OCI-LY1 (cell line): ENCODE results near the gene RAPGEF1.

Experiments used
- H2AFZ ChIP-seq: fragments of 200-600 bp; sonication (generic), shearing (Covaris generic); 2 replicates; pipeline ENCODE4 v1.6.0; 2014; ENCODE audit warnings: antibody characterized with exemption, mild to moderate bottlenecking, low read length
- H3F3A ChIP-seq: fragments of 200-600 bp; sonication (generic), shearing (Covaris generic); 2 replicates; pipeline ENCODE4 v1.6.0; 2014; ENCODE audit warnings: mild to moderate bottlenecking, antibody characterized with exemption, low read length, moderate library complexity; ENCODE audit not compliant: insufficient read depth
- H3K27ac ChIP-seq: fragments of 200-600 bp; sonication (generic); 2 replicates; pipeline ENCODE4 v1.5.1; 2014; ENCODE audit warnings: low read length, mixed run types, mild to moderate bottlenecking, low read depth; ENCODE audit not compliant: poor library complexity, severe bottlenecking
- H3K27me3 ChIP-seq: fragments of 200-600 bp; sonication (generic); 2 replicates; pipeline ENCODE4 v1.6.0; 2014; ENCODE audit warnings: antibody characterized with exemption, mild to moderate bottlenecking, low read length, moderate library complexity; ENCODE audit not compliant: insufficient read depth
- H3K36me3 ChIP-seq: fragments of 200-600 bp; sonication (generic); 2 replicates; pipeline ENCODE4 v1.6.1; 2014; ENCODE audit warnings: mild to moderate bottlenecking, antibody characterized with exemption, low read length, moderate library complexity, mixed read lengths; ENCODE audit not compliant: insufficient read depth
- H3K4me1 ChIP-seq: fragments of 200-600 bp; sonication (generic); 2 replicates; pipeline ENCODE4 v1.5.1; 2014; ENCODE audit warnings: mild to moderate bottlenecking, low read length, moderate library complexity; ENCODE audit not compliant: insufficient read depth, severe bottlenecking
- H3K4me2 ChIP-seq: fragments of 200-600 bp; sonication (generic), shearing (Covaris generic); 2 replicates; pipeline ENCODE4 v1.6.1; 2014; ENCODE audit warnings: low read length
- H3K4me3 ChIP-seq: fragments of 200-600 bp; sonication (generic); 2 replicates; pipeline ENCODE4 v1.5.1; 2014; ENCODE audit warnings: low read length, low read depth, mild to moderate bottlenecking, mixed read lengths; ENCODE audit not compliant: poor library complexity, severe bottlenecking
- H3K79me2 ChIP-seq: fragments of 200-600 bp; shearing (Covaris generic); 2 replicates; pipeline ENCODE4 v1.6.1; 2016; ENCODE audit warnings: mixed run types, low read length, mixed read lengths; ENCODE audit not compliant: insufficient read depth
- H3K9ac ChIP-seq: fragments of 200-600 bp; sonication (generic), shearing (Covaris generic); 2 replicates; pipeline ENCODE4 v1.6.1; 2014; ENCODE audit warnings: mild to moderate bottlenecking, low read length, mixed read lengths
- H3K9me2 ChIP-seq: fragments of 200-600 bp; sonication (generic), shearing (Covaris generic); 2 replicates; pipeline ENCODE4 v1.6.1; 2014; ENCODE audit warnings: low read depth, mild to moderate bottlenecking, low read length, mixed read lengths
- H3K9me3 ChIP-seq: fragments of 200-600 bp; shearing (Covaris generic); 2 replicates; pipeline ENCODE4 v1.6.1; 2014; ENCODE audit warnings: low read length, mixed read lengths
- H4K20me1 ChIP-seq: fragments of 200-600 bp; sonication (generic), shearing (Covaris generic); 2 replicates; pipeline ENCODE4 v1.6.0; 2016; ENCODE audit warnings: mild to moderate bottlenecking, low read length; ENCODE audit not compliant: insufficient read depth
- EZH2 ChIP-seq: fragments of 200-600 bp; sonication (generic), shearing (Covaris generic); IDR thresholded peaks from 2 replicates; pipeline ENCODE4 v1.8.0; 2017; ENCODE audit warnings: borderline replicate concordance, mixed run types, mild to moderate bottlenecking, antibody characterized with exemption, low read length, moderate library complexity, mixed read lengths
- TF ChIP-seq, protein P1 (sequence below): fragments of 200-600 bp; sonication (generic), shearing (Covaris generic); IDR thresholded peaks from 2 replicates; pipeline ENCODE4 v1.5.1; 2017; ENCODE audit warnings: mild to moderate bottlenecking, antibody characterized with exemption, low read length, moderate library complexity, mixed read lengths

RAPGEF1 gene

GRCh38 chr9:131721076-131721475 lies 18.8 kb downstream of the RAPGEF1 start:
- Histone ChIP-seq H3K4me2 (no peak overlapping the region; the same call in 1 of the 2 replicates), H3K9me3 (no peaks in the 10 kb centered on the region), H3K36me3 (peaks cover 30% of the 10 kb centered on the region), H3K4me3 (no peak overlapping the region), H3F3A (peaks cover 3% of the 10 kb centered on the region; the same call in 1 of the 2 replicates), H3K9me2 (no peaks in the 10 kb centered on the region), H2AFZ (no peak overlapping the region), H3K27ac (peak overlapping the region; percentile 73), H4K20me1 (no peaks in the 10 kb centered on the region), H3K4me1 (peaks cover 76% of the 10 kb centered on the region), H3K9ac (no peak overlapping the region; the same call in 1 of the 2 replicates), H3K27me3 (no peaks in the 10 kb centered on the region), H3K79me2 (peaks cover 50% of the 10 kb centered on the region)
- TF ChIP-seq EZH2: no peak
- TF ChIP-seq, protein P1, sequence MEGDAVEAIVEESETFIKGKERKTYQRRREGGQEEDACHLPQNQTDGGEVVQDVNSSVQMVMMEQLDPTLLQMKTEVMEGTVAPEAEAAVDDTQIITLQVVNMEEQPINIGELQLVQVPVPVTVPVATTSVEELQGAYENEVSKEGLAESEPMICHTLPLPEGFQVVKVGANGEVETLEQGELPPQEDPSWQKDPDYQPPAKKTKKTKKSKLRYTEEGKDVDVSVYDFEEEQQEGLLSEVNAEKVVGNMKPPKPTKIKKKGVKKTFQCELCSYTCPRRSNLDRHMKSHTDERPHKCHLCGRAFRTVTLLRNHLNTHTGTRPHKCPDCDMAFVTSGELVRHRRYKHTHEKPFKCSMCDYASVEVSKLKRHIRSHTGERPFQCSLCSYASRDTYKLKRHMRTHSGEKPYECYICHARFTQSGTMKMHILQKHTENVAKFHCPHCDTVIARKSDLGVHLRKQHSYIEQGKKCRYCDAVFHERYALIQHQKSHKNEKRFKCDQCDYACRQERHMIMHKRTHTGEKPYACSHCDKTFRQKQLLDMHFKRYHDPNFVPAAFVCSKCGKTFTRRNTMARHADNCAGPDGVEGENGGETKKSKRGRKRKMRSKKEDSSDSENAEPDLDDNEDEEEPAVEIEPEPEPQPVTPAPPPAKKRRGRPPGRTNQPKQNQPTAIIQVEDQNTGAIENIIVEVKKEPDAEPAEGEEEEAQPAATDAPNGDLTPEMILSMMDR: no peak

- H3K36me3 ChIP-seq: peaks cover 27% of the 10 kb centered on the region; the same call in 1 of the 2 replicates
- H3K4me1 ChIP-seq: peaks cover 68% of the 10 kb centered on the region
- H3F3A ChIP-seq: peaks cover 3% of the 10 kb centered on the region; the same call in 1 of the 2 replicates
- no peak overlapping the region for H2AFZ ChIP-seq
- H3K9me2 ChIP-seq: no peaks in the 10 kb centered on the region
- H3K27ac ChIP-seq: peak overlapping the region; percentile 73
- no peak overlapping the region for H3K4me3 ChIP-seq
- H3K9me3 ChIP-seq: no peaks in the 10 kb centered on the region
- no peak overlapping the region; the same call in 1 of the 2 replicates for H3K9ac ChIP-seq
- peaks cover 48% of the 10 kb centered on the region for H3K79me2 ChIP-seq
- H3K4me2 ChIP-seq: peak overlapping the region; percentile 33; the same call in 1 of the 2 replicates
- no peaks in the 10 kb centered on the region for H3K27me3 ChIP-seq
- H4K20me1 ChIP-seq: no peaks in the 10 kb centered on the region
- TF ChIP-seq, protein P1: no peak
These were observed 19.5 kb downstream of the RAPGEF1 start for GRCh38 chr9:131720330-131720729.

GRCh38 chr9:131719262-131719908 lies 20.5 kb downstream of the RAPGEF1 start:
- H2AFZ ChIP-seq: no peak overlapping the region
- H3K27ac ChIP-seq: peak overlapping the region; percentile 73
- H3K79me2 ChIP-seq: peaks cover 41% of the 10 kb centered on the region
- H3K9me2 ChIP-seq: no peaks in the 10 kb centered on the region
- no peak for TF ChIP-seq EZH2
- TF ChIP-seq, protein P1: no peak
- H3K27me3 ChIP-seq: no peaks in the 10 kb centered on the region
- H3K9me3 ChIP-seq: no peaks in the 10 kb centered on the region
- H3F3A ChIP-seq: no peaks in the 10 kb centered on the region
- H3K36me3 ChIP-seq: peaks cover 22% of the 10 kb centered on the region; the same call in 1 of the 2 replicates
- no peaks in the 10 kb centered on the region for H4K20me1 ChIP-seq
- peaks cover 59% of the 10 kb centered on the region for H3K4me1 ChIP-seq
- no peak overlapping the region for H3K4me3 ChIP-seq
- peak overlapping the region; percentile 44 for H3K4me2 ChIP-seq
- peak overlapping the region; percentile 13; the same call in 1 of the 2 replicates for H3K9ac ChIP-seq
